ENCODE results near the gene PCSK1. TPM values are rescaled to one million over a fixed set of nuclear protein-coding genes. Genes with fewer than 3 reads are reported as not detected.
"Not testable (repeated sequence)": the region's sequence is repeated elsewhere in the genome, so short reads cannot be mapped to it uniquely, and the experiment has no call there.

The PCSK1 gene
- total RNA-seq, 4 donors from 2014 or later = 0.14 to 0.88 TPM; not detected in 2

DNA sequence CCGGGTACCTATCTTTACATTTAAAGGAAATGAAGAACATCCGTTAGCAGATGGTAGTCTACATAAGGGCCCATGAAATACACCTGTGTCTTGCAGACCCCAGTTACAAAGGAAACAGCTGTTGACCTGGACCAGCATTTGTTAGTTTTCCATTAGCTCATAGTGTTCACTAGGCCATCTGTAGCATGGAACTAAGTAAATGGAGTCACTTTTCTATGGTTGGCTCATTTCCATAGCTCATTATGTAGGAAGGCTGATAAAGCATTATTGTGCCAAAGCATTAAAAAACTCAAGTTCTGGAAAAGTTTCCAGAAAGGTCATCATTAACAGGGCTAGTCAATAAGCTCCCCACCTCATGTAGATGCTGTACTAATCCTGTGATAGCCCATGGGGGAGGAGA lies 62.1 kb downstream of the PCSK1 start:
- H3K4me3 ChIP-seq = no peak overlapping the region
- intact Hi-C loops (cut with DNase I; ENCODE audit: low total_unique reads) = no loop called here
- TF ChIP-seq, protein P1, sequence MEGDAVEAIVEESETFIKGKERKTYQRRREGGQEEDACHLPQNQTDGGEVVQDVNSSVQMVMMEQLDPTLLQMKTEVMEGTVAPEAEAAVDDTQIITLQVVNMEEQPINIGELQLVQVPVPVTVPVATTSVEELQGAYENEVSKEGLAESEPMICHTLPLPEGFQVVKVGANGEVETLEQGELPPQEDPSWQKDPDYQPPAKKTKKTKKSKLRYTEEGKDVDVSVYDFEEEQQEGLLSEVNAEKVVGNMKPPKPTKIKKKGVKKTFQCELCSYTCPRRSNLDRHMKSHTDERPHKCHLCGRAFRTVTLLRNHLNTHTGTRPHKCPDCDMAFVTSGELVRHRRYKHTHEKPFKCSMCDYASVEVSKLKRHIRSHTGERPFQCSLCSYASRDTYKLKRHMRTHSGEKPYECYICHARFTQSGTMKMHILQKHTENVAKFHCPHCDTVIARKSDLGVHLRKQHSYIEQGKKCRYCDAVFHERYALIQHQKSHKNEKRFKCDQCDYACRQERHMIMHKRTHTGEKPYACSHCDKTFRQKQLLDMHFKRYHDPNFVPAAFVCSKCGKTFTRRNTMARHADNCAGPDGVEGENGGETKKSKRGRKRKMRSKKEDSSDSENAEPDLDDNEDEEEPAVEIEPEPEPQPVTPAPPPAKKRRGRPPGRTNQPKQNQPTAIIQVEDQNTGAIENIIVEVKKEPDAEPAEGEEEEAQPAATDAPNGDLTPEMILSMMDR (IDR thresholded peaks at IDR 0.05) = no peak
- TF ChIP-seq POLR2A (IDR thresholded peaks at IDR 0.05) = no peak

DNA sequence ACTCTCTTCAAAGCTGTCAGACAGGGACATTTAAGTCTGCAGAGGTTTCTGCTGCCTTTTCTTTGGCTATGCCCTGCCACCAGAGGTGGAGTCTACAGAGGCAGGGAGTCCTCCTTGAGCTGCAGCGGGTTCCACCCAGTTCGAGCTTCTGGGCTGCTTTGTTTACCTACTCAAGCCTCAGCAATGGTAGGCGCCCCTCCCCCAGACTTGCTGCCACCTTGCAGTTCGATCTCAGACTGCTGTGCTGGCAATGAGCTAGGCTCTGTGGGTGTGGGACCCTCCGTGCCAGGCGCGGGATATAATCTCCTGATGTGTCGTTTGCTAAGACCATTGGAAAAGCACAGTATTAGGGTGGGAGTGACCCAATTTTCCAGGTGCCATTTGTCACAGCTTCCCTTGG lies 65.7 kb downstream of the PCSK1 start:
- H3K36me3 ChIP-seq; H3K27me3 ChIP-seq; H3K4me3 ChIP-seq; DNase-seq; H3K9me3 ChIP-seq; H3K4me1 ChIP-seq; H3K27ac ChIP-seq; intact Hi-C loops (cut with DNase I; ENCODE audit: low total_unique reads): not testable (repeated sequence)

More for the DNA sequence above, 62.1 kb downstream of the PCSK1 start:
- Histone ChIP-seq H3K27me3 (no peaks in the 10 kb centered on the region), H3K36me3 (no peaks in the 10 kb centered on the region), H3K4me1 (no peaks in the 10 kb centered on the region), H3K9me3 (no peaks in the 10 kb centered on the region), H3K27ac (no peak overlapping the region)
- DNase-seq = no peak

DNA sequence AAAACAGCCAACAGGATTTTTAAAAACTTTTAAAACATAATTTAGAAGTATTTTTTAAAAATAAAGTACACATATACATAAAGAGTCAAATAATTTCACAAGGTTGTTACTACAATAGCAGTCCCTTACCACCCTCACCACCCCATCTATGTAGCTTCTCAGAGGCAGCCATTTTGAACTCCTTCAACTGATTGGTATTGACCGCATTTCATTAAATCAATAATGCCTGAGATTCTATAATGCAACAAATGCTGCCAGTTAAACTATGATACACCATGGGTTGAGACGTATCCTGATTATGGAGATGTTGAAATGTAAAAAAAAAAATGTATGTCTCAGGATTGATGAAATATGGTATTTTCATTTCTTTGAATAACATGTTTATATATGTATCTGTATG lies 78.8 kb downstream of the PCSK1 start:
- Histone ChIP-seq H3K27me3 (no peaks in the 10 kb centered on the region), H3K4me3 (no peak overlapping the region), H3K36me3 (no peaks in the 10 kb centered on the region), H3K4me1 (no peaks in the 10 kb centered on the region), H3K27ac (no peak overlapping the region), H3K9me3 (no peaks in the 10 kb centered on the region)
- intact Hi-C loops (cut with DNase I; ENCODE audit: low total_unique reads) = no loop called here
- no peak for DNase-seq
- no peak for TF ChIP-seq POLR2A (IDR thresholded peaks at IDR 0.05)
- TF ChIP-seq, protein P1 (IDR thresholded peaks at IDR 0.05) = no peak

DNA sequence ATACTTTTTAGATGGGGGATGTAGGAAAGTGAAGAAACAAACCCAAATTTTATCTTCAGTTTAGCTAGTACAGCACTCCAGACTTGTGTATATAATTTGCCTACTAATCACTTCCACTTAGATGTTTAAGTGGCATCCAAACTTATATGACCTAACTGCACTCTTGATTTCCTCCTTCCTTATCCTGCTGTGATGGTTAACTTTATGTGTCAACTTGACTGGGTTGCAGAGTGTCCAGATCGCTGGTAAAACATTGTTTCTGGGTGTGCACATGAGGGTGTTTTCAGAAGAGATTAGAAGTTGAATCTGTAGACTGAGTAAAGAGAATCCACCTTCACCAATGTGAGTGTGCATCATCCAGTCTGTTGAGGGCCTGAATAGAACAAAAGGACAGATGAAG lies 79.8 kb downstream of the PCSK1 start:
- Histone ChIP-seq H3K4me3 (no peak overlapping the region), H3K27ac (no peak overlapping the region), H3K4me1 (no peaks in the 10 kb centered on the region), H3K36me3 (no peaks in the 10 kb centered on the region), H3K27me3 (no peaks in the 10 kb centered on the region), H3K9me3 (no peaks in the 10 kb centered on the region)
- no peak for TF ChIP-seq POLR2A (IDR thresholded peaks at IDR 0.05)
- TF ChIP-seq, protein P1 (IDR thresholded peaks at IDR 0.05) = no peak
- DNase-seq = no peak
- intact Hi-C loops (cut with DNase I; ENCODE audit: low total_unique reads) = no loop called here

DNA sequence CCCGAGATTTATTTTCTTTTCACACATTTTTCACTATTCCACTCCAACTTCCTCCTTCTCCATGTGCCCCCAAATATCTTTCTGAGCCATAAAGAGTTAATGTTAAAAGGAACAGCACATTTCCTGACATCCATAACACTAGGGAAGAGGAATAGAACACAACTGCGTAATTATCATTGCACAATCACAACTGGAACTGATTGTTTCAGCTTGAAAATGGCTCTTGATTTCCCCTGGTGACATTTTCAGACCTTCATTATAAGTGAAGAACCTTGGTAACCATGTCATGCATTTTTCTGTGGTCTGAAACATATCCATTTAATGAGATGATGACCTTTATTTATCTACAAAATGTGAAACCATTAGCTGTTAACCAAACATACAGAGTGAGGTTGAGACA lies 82.4 kb downstream of the PCSK1 start:
- Histone ChIP-seq H3K4me1 (no peaks in the 10 kb centered on the region), H3K36me3 (no peaks in the 10 kb centered on the region), H3K27me3 (no peaks in the 10 kb centered on the region), H3K4me3 (no peak overlapping the region), H3K27ac (no peak overlapping the region), H3K9me3 (no peaks in the 10 kb centered on the region)
- DNase-seq = no peak
- no peak for TF ChIP-seq POLR2A (IDR thresholded peaks at IDR 0.05)
- TF ChIP-seq, protein P1 (IDR thresholded peaks at IDR 0.05) = no peak
- intact Hi-C loops (cut with DNase I; ENCODE audit: low total_unique reads) = no loop called here

DNA sequence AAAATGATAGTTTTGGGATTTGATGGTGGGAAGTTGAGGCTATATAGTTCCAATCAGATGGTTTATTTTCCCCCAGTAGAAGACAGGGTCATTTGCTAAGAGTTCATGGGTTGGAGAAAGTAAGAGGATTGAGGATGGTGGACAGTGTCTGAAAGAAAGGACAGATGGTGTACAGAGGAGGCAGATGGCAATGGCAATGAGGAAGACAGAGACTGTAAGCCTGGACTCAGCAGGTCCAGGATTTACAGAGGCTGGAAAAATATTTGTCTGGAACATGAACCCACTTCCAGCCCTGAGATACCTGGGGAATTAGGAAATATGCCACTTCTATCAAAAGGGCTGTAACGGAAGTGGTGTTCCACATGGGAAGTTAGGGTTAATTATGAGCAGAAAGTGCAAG lies 84.5 kb downstream of the PCSK1 start:
- Histone ChIP-seq H3K27ac (no peak overlapping the region), H3K27me3 (no peaks in the 10 kb centered on the region), H3K9me3 (no peaks in the 10 kb centered on the region), H3K4me1 (no peaks in the 10 kb centered on the region), H3K36me3 (no peaks in the 10 kb centered on the region), H3K4me3 (no peak overlapping the region)
- intact Hi-C loops (cut with DNase I; ENCODE audit: low total_unique reads) = no loop called here
- TF ChIP-seq, protein P1 (IDR thresholded peaks at IDR 0.05) = no peak
- no peak for TF ChIP-seq POLR2A (IDR thresholded peaks at IDR 0.05)
- no peak for DNase-seq
